IMR-90 (cell line): ENCODE data around the gene CKB. TPM values are rescaled to one million over a fixed set of nuclear protein-coding genes. Genes with fewer than 3 reads are reported as not detected.
A peak's percentile ranks its signal among the peaks of the same experiment; 100 is the strongest.

Source experiments
- ATAC-seq: fragments of 200-7000 bp; cut with Tn5 transposase; 2 replicates; pipeline ENCODE4 v1.9.1; 2020; ENCODE audit warnings: low read depth, mild to moderate bottlenecking, moderate library complexity
- BruUV-seq: library from RNA; stranded (reverse); fragments of 400-500 nt; replicated peaks from 2 replicates; lab custom pipeline; 2021; lab: Mats Ljungman, UMichigan
- CTCF ChIA-PET: fragments of 300-600 bp; formaldehyde crosslinking; extraction: SDS; loops from one replicate; lab custom pipeline; 2021; ENCODE audit warnings: antibody characterized with exemption; lab: Yijun Ruan, JAX
- POLR2A ChIA-PET: fragments of 300-600 bp; sonication (Branson Sonifier 250); formaldehyde crosslinking; loops from one replicate; lab custom pipeline; 2022; ENCODE audit warnings: antibody characterized with exemption; ENCODE audit not compliant: unreplicated experiment; lab: Charles Lee
- DNase-seq: peaks from one replicate; pipeline ENCODE4 v3.0.0; 2013
- H2AFZ ChIP-seq: replicated peaks from 2 replicates; pipeline ENCODE3; 2013; ENCODE audit warnings: low read length, mild to moderate bottlenecking; ENCODE audit not compliant: poor library complexity
- H2AK5ac ChIP-seq: 2 replicates; pipeline ENCODE4 v1.6.1; 2013; ENCODE audit warnings: low read depth, low read length, inconsistent platforms
- H2AK9ac ChIP-seq: replicated peaks from 2 replicates; pipeline ENCODE3; 2013; ENCODE audit warnings: mild to moderate bottlenecking, low read depth, low read length, moderate library complexity; ENCODE audit not compliant: poor library complexity
- H2BK120ac ChIP-seq: 2 replicates; pipeline ENCODE4 v1.6.1; 2013; ENCODE audit warnings: low read depth, low read length, inconsistent platforms
- H2BK15ac ChIP-seq: 3 replicates; pipeline ENCODE4 v1.6.1; 2013; ENCODE audit warnings: low read depth, low read length, inconsistent platforms
- H2BK20ac ChIP-seq: 2 replicates; pipeline ENCODE4 v1.6.1; 2013; ENCODE audit warnings: low read depth, mild to moderate bottlenecking, inconsistent platforms, low read length, moderate library complexity
- H2BK5ac ChIP-seq: 2 replicates; pipeline ENCODE4 v1.6.1; 2013; ENCODE audit warnings: mild to moderate bottlenecking, low read depth, low read length, inconsistent platforms; ENCODE audit not compliant: poor library complexity, severe bottlenecking
- H3K14ac ChIP-seq: replicated peaks from 2 replicates; pipeline ENCODE4 v1.6.1; 2013; ENCODE audit warnings: low read depth, low read length, inconsistent platforms
- H3K18ac ChIP-seq: 2 replicates; pipeline ENCODE4 v1.6.1; 2013; ENCODE audit warnings: low read depth, low read length, control low read depth
- H3K23ac ChIP-seq: 2 replicates; pipeline ENCODE4 v1.6.1; 2013; ENCODE audit warnings: low read depth, low read length, inconsistent platforms
- H3K27ac ChIP-seq: 2 replicates; pipeline ENCODE4 v1.5.1; 2013; ENCODE audit warnings: mild to moderate bottlenecking, control low read depth, low read length; ENCODE audit not compliant: insufficient read depth
- H3K27me3 ChIP-seq: 2 replicates; pipeline ENCODE4 v1.6.1; 2013; ENCODE audit warnings: low read length; ENCODE audit not compliant: control insufficient read depth, insufficient read depth
- H3K36me3 ChIP-seq: 2 replicates; pipeline ENCODE4 v1.6.1; 2013; ENCODE audit warnings: low read length, mixed read lengths; ENCODE audit not compliant: control insufficient read depth, insufficient read depth
- H3K4ac ChIP-seq: 2 replicates; pipeline ENCODE4 v1.6.1; 2013; ENCODE audit warnings: low read depth, low read length, inconsistent platforms
- H3K4me1 ChIP-seq: 2 replicates; pipeline ENCODE4 v1.6.1; 2013; ENCODE audit warnings: low read length, mixed read lengths; ENCODE audit not compliant: control insufficient read depth, insufficient read depth
- H3K4me2 ChIP-seq: 2 replicates; pipeline ENCODE4 v1.6.1; 2013; ENCODE audit warnings: low read depth, mild to moderate bottlenecking, control low read depth, low read length, moderate library complexity
- H3K4me3 ChIP-seq: 2 replicates; pipeline ENCODE4 v1.5.1; 2013; ENCODE audit warnings: low read depth, mild to moderate bottlenecking, control low read depth, low read length, moderate library complexity; ENCODE audit not compliant: insufficient read depth
- H3K56ac ChIP-seq: 2 replicates; pipeline ENCODE4 v1.6.1; 2013; ENCODE audit warnings: low read length, inconsistent platforms; ENCODE audit not compliant: insufficient read depth; ENCODE audit errors: extremely low read depth
- H3K79me1 ChIP-seq, 2 experiments: 2 replicates each; pipeline ENCODE4 v1.6.1; 2013; ENCODE audit warnings: low read length in 2 of 2, inconsistent platforms in 1 of 2, low read depth in 1 of 2
- H3K9ac ChIP-seq: 2 replicates; pipeline ENCODE4 v1.6.1; 2013; ENCODE audit warnings: low read depth, low read length, control low read depth
- H3K9me1 ChIP-seq: 2 replicates; pipeline ENCODE4 v1.6.1; 2013; ENCODE audit warnings: low read length, inconsistent platforms; ENCODE audit not compliant: insufficient read depth
- H3K9me3 ChIP-seq: 2 replicates; pipeline ENCODE4 v1.6.1; 2013; ENCODE audit warnings: low read length; ENCODE audit not compliant: control insufficient read depth, insufficient read depth
- H4K20me1 ChIP-seq: 2 replicates; pipeline ENCODE4 v1.6.1; 2013; ENCODE audit warnings: low read length, inconsistent platforms; ENCODE audit not compliant: insufficient read depth
- H4K5ac ChIP-seq: 2 replicates; pipeline ENCODE4 v1.6.1; 2013; ENCODE audit warnings: mild to moderate bottlenecking, low read depth, low read length, control low read depth
- H4K8ac ChIP-seq, 2 experiments: 2 replicates each; pipeline ENCODE4 v1.6.1; 2013; ENCODE audit warnings: low read depth in 2 of 2, low read length in 2 of 2, control low read depth in 1 of 2, inconsistent platforms in 1 of 2
- H4K91ac ChIP-seq: 2 replicates; pipeline ENCODE4 v1.6.1; 2013; ENCODE audit warnings: low read depth, low read length, inconsistent platforms; ENCODE audit not compliant: insufficient read depth
- BHLHE40 ChIP-seq: fragments of 150-350 bp; IDR thresholded peaks from 2 replicates; pipeline ENCODE4 v1.6.1; 2016; ENCODE audit warnings: mild to moderate bottlenecking, low read depth, low read length
- CEBPB ChIP-seq: IDR thresholded peaks from 2 replicates; pipeline ENCODE4 v1.6.1; 2012; ENCODE audit warnings: low read depth, low read length, improper control_type of control experiment
- CHD1 ChIP-seq: IDR thresholded peaks from 2 replicates; pipeline ENCODE4 v1.6.1; 2012; ENCODE audit warnings: low read depth, low read length, improper control_type of control experiment
- CTCF ChIP-seq: conservative IDR thresholded peaks from 2 replicates; pipeline ENCODE4 v1.5.1; 2012; ENCODE audit warnings: mild to moderate bottlenecking, low read depth, low read length, improper control_type of control experiment
- ELK1 ChIP-seq: fragments of 150-350 bp; IDR thresholded peaks from 2 replicates; pipeline ENCODE4 v1.6.1; 2016; ENCODE audit warnings: low read depth, mild to moderate bottlenecking, low read length, moderate library complexity, borderline replicate concordance
- FOS ChIP-seq: fragments of 150-350 bp; IDR thresholded peaks from 2 replicates; pipeline ENCODE4 v1.6.1; 2016; ENCODE audit warnings: low read depth, low read length
- MAZ ChIP-seq: IDR thresholded peaks from 2 replicates; pipeline ENCODE4 v1.6.1; 2012; ENCODE audit warnings: low read depth, mild to moderate bottlenecking, low read length, improper control_type of control experiment, moderate library complexity, borderline replicate concordance
- POLR2A ChIP-seq: IDR thresholded peaks from 2 replicates; pipeline ENCODE4 v1.6.1; 2012; ENCODE audit warnings: mild to moderate bottlenecking, low read depth, low read length
- RCOR1 ChIP-seq: IDR thresholded peaks from 2 replicates; pipeline ENCODE4 v1.6.1; 2012; ENCODE audit warnings: mild to moderate bottlenecking, low read length, improper control_type of control experiment; ENCODE audit not compliant: insufficient replicate concordance
- SMC3 ChIP-seq: fragments of 150-350 bp; IDR thresholded peaks from 2 replicates; pipeline ENCODE4 v1.6.1; 2016; ENCODE audit warnings: low read depth, mild to moderate bottlenecking, antibody characterized with exemption, low read length, moderate library complexity
- USF2 ChIP-seq: fragments of 150-350 bp; IDR thresholded peaks from 2 replicates; pipeline ENCODE4 v1.6.1; 2017; ENCODE audit warnings: mild to moderate bottlenecking, antibody characterized with exemption, low read length, low read depth
- WGBS, 2 experiments: methylation state at CpG; one replicate each; pipeline versions ENCODE4 v1.1.5 to v1.1.7; 2013; ENCODE audit warnings: missing lambda C conversion rate in 2 of 2; ENCODE audit not compliant: insufficient read length in 1 of 2; ENCODE audit errors: extremely low coverage in 2 of 2; 5-methylcytosine and 5-hydroxymethylcytosine counted together
- dilution Hi-C: fragments of 300-500 bp; cut with HindIII; formaldehyde crosslinking; loops from one replicate; pipeline ENCODE4 v1.14.3; 2018; ENCODE audit warnings: low sequenced_read_pairs; ENCODE audit not compliant: unreplicated experiment
- in situ Hi-C: fragments of 300-500 bp; cut with MboI; formaldehyde crosslinking; loops from 3 replicates; pipeline ENCODE4 v1.14.3; 2019; ENCODE audit warnings: low sequenced_read_pairs, inconsistent platforms, mixed read lengths
- intact Hi-C: fragments of 100-400 bp; cut with micrococcal nuclease; formaldehyde crosslinking; loops from 2 replicates; pipeline ENCODE4 v1.10.0; 2022
- polyA plus RNA-seq, 3 experiments: library from polyadenylated mRNA; depleted of rRNA; stranded (reverse); fragments of >200 nt; gene quantifications; 2 replicates each; pipeline ENCODE4 v1.2.3, GENCODE V29; 2012; ENCODE audit warnings: low replicate concordance in 1 of 3
- total RNA-seq: library from RNA; depleted of rRNA; stranded (reverse); fragments of >200 nt; gene quantifications from 2 replicates; pipeline ENCODE4 v1.2.3, GENCODE V29; 2012

CKB gene
- total and polyA plus RNA-seq, 2 of the 4 experiments (the other 2 are of a cell fraction) = 17.7 to 82.6 TPM

- Histone ChIP-seq H3K36me3 (no peaks in the 10 kb centered on the region), H3K18ac (no peak overlapping the region), H2AK5ac (0 out of 2 replicates have a peak overlapping the region, but pooled peaks have one; percentile 56), H3K23ac (peak overlapping the region; percentile 6; the same call in 1 of the 2 replicates), H4K20me1 (peaks cover 11% of the 10 kb centered on the region), H3K56ac (no peak overlapping the region), H3K14ac (no peak overlapping the region), H2BK15ac (no peak overlapping the region), H4K8ac (no peak overlapping the region), H3K27ac (no peak overlapping the region), H3K4me3 (peak overlapping the region; percentile 59), H3K79me1 (peaks cover 0 to 5% of the 10 kb centered on the region in 2 experiments; a peak in 1 of 4 replicates), H4K5ac (no peak overlapping the region), H3K9me3 (no peaks in the 10 kb centered on the region), H2AFZ (peak overlapping the region; percentile 77), H3K4ac (peak overlapping the region; percentile 18; the same call in 1 of the 2 replicates), H4K91ac (no peak overlapping the region), H3K9me1 (no peaks in the 10 kb centered on the region), H2BK120ac (no peak overlapping the region), H3K9ac (no peak overlapping the region), H2AK9ac (peak overlapping the region; percentile 44), H2BK20ac (no peak overlapping the region), H3K4me1 (peaks cover 18% of the 10 kb centered on the region), H2BK5ac (no peak overlapping the region), H3K4me2 (peak overlapping the region; percentile 99), H3K27me3 (peaks cover 15% of the 10 kb centered on the region)
- CTCF ChIA-PET = no interaction called here
- in situ Hi-C loops (no loop called here), intact Hi-C loops (no loop called here), dilution Hi-C loops (no loop called here)
- POLR2A ChIA-PET = no interaction called here
- TF ChIP-seq BHLHE40 (no peak), ELK1 (no peak), RCOR1 (no peak), SMC3 (no peak), FOS (no peak), POLR2A (no peak), USF2 (no peak), CEBPB (no peak), CHD1 (no peak), MAZ (no peak), CTCF (no peak)
- 0% methylated on average over 35 of the region's 74 CpGs; no CpG with 5 or more reads in 1 of the 2 experiments for WGBS, 2 experiments
- DNase-seq = no peak
- ATAC-seq = no peak; the same call in 1 of the 2 replicates
- TSS peak; percentile 22 for BruUV-seq
These were observed 573 bp downstream of the CKB start for GRCh38 chr14:103521951-103522563.
